HG02678 (cell line): ENCODE data around the gene MRPL55.

Experiments
- ATAC-seq: cut with Tn5 transposase; IDR thresholded peaks from one replicate; pipeline ENCODE4 v1.9.1; 2021; ENCODE audit warnings: mild to moderate bottlenecking, moderate library complexity; ENCODE audit not compliant: unreplicated experiment

The MRPL55 gene

DNA sequence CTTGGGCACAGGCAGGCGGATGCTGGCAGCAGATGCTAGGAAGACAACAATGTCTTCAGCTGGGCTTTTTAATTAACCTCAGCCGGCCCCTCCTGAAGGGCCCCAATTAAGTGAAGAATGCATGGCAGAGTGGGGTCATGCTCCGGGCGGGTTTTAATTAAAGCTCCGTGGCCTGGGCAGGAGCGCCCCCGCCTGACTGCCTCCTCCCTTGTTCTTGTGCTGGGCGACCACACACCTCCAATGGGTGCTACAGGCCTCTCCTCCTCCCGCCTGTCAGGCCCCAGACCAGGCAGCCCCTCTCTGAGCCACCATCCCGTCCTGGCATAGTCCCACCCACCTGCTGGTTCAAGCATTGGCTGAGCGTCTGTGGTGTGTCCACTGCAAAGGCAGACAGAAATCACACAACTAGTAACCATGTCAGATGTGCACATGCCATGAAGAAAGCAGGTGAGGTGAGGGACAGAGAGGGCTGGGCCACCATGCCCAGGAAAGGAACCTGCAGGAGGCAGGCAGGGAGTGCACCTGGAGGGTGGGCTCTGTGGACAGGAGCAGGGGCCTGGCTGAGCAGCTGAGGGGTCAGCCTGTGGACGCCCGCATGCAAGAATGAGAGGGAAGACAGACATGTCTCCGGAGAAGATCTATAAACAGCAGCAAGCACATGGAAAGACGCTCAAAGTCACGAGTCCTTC, 35.1 kb downstream of the MRPL55 start:
- no peak for ATAC-seq

DNA sequence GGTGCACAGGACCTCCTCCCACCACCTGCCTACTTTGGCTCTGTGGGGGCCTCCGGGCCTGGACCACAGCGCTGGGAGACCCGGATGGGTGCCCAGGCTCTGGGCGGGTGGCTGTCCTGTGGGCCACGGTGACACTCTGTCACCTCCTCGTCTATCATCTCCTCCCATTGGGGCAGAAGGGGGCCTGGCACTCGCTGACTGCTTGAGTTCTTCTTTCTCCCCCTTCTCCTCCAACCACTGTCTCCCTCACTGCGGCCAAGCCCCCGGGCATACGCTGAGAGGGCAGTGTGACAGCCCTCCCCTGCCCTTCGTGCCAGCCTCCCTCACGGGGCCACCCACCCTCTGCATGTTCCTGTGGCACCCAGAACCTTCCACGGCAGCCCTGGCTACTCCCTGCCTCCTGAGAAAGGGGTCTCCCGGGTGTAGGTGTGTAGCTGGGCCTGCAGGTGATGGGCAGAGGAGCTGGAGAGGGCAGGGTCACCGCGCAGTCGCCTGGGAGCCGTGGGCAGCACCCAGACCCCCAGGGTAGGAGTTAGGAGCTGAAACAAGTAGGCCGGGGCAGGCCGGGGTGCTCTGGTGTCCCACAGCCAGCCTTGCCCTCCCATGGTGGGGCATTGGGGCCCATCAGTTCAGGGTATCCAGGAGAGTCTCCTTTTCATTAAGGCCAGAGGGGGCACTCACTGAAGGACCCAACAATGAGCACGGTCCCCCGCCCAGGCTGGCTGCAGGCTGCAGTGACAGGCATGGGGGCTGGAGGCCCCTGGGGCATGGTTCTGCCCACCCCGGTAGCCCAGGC, 35.8 kb downstream of the MRPL55 start:
- no peak for ATAC-seq

DNA sequence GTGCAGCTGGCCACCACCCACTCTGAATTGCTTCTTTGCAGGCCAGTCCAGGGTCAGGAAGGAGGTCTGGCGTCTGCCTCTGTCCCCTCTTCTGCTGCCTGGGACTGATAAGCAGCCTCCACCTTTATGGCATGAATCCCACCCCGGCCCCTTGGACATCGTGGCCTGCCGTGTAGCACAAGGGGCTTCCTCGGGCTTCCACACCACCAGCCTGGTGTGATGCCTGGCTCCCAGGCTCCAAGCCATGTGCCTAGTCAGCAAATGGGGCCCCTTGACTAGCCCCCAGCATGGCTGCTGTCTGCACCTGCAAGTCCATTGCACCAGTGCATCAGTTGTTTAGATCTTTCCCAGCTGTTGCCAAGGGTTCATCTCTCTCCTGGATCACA, 36.4 kb downstream of the MRPL55 start:
- no peak for ATAC-seq

DNA sequence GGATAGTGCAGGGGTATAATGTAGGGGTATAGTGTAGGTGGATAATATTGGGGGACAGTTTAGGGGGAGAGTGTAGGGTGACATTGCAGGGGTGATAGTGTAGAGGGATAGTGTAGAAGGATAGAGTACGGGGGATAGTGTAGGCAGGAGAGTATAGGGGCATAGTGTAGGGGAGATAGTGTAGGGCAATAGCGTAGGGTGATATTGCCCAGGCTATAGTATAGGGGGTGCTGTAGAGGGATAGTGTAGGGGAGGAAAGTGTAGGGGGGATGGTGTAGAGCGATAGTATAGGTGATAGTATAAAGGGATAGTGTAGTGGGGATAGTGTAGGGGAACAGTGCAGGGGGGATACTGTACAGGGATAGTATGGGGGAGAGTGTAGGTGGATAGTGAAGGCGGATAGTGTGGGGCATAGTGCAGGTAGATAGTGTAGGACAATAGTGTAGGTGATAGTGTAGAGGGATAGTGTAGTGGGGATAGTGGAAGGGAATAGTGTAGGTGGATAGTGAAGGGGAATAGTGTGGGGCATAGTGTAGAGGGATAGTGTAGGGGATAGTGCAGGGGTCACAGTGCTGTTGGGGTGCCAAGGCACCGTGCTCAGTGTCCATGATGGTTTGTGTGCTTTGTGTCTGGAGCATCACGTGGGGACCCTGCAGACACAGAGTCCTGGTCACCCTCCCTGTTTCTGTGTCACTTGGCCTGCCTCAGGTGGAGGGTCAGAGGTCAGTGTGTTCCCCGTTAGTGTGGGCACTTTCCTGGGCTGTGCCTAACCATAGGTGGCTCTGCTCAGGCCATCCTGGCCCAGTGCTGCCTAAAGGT, 37.1 kb downstream of the MRPL55 start:
- no peak for ATAC-seq

DNA sequence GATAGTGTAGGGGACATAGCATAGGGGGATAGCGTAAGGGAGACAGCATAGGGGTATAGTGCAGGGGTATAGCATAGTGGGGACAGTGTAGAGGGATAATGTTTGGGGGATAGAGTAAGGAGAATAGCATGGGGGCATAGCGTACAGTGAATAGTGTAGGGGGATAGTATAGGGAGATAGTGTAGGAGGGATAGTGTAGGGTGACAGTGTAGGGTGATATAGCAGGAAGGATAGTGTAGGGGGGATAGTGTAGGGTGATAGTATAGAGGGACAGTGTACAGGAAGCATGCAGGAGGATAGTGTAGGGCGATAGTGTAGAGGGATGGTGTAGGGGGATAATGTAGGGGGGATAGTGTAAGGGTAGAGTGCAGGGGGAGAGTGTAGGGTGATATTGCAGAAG, 38.2 kb downstream of the MRPL55 start:
- no peak for ATAC-seq

DNA sequence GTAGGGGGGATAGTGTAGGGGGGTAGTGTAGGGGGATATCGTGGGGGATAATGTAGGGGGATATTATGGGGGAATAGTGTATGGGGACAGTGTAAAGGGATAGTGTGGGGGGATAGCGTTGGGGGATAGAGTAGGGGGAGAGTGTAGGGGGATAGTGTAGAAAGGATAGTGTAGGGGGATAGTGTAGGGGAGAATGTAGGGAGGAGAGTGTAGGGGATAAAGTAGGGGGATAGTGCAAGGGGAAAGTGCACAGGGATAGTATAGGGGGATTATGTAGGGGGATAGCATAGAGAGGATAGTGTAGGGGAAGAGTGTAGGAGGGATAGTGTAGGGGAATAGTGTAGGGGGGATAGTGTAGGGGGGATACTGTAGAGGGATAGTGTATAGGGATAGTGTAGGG, 38.9 kb downstream of the MRPL55 start:
- ATAC-seq: no peak

DNA sequence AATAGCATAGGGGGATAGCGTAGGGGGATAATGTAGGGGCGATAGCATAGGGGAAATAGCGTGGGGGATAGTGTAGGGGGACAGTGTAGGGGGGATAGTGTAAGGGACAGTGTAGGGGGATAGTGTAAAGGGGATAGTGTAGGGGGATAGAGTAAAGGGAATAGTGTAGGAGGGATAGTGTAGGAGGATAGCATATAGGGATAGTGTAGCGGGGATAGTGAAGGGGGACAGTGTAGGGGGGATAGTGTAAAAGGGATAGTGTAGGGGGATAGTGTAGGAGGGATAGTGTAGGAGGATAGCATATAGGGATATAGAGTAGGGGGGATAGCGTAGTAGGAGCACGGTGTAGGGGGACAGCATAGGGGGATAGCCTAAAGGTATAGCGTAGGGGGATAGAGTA, 40.7 kb downstream of the MRPL55 start:
- ATAC-seq: no peak

DNA sequence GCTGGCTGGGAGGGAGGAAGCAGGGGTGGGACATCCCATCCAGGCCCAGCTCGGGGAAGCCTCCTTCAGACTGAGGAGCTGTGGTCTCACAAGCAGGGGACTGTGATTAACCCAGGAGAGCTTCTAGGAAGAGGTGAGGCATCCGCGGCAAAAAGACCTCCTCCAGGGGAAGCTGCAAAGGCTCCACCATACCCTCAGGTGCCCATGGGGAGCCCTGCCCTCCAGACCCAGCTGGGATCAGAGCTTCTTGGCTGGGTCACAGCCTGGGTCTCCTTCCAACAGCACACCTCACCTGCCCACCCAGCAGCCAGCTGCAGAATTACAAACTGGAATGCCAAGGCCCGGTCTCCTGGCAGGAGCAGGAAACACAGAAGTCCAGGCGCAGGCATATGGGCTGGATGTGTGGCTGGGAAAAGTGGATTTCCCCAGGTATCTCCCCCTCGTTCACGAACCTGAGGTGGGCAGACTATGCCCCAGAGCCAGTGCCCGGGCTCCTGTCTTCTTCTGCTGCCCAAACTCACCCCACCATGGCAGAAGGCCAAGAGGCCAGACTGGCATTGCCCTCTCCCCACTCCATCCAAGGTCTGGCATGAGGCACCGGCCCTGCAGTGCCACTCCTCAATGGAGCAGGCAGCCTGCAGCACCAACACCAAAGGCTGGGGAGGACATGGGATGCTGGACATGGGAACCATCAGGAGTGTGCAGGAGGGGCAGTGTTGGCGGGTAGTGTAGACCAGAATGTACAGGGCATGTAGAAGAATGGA, 42.0 kb downstream of the MRPL55 start:
- ATAC-seq: no peak

DNA sequence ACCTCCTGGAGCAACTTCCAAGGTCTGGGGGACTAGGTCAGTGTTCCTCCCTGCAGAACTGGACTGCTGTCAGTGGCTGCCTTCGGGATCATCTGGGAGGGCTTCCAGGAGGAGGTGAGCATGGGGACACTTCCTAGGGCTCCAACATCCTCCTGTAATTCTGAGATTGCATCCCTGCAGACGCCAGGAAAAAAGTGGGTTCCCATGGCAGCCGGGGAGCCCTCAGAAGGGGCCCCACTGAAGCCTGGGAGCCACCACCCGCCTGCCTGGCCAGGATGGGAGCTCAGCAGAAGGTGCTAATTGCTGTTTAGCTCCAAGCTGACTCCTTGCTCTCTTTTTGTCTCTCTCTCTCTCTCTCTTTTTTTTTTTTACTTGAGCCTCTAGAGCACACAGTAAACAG, 42.7 kb downstream of the MRPL55 start:
- ATAC-seq: no peak

DNA sequence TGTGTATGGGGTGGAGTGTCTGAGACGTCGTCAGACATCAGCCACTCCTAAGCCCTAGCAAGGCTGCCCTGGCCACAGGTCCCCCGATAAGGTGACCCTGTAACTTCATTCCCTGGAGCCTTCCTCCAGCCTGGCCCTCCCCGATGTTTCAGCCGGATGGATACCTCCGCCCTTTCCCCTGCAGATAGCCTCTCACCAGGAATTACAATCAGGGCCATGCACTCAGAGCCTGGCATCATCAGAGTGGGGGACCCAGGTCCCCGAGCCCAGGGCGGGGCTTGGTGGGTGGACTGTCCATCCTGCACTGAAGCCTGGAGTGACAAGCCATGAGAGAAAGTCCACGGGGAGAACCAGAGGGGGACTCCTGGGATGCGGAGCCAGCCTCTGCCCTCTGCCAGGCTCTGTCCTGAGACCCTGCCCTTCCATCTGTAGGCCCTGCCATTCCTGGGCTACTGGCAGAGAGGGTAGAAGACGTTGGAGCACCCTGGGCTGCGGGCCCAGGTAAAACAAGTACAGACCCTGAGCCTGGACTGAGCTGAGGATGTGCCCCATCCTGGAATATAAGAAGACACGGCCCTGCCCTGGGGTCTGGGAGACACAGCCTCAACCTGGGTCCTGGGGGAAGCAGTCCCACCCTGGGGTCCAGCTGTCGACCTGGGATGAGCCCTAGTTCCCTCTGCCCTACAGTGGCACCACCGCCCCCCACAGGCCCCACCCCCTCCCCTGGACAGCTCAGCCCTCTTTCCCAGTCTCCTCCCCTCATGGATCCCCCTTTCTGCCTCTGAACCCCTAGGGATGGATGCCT, 43.4 kb downstream of the MRPL55 start:
- ATAC-seq: no peak

DNA sequence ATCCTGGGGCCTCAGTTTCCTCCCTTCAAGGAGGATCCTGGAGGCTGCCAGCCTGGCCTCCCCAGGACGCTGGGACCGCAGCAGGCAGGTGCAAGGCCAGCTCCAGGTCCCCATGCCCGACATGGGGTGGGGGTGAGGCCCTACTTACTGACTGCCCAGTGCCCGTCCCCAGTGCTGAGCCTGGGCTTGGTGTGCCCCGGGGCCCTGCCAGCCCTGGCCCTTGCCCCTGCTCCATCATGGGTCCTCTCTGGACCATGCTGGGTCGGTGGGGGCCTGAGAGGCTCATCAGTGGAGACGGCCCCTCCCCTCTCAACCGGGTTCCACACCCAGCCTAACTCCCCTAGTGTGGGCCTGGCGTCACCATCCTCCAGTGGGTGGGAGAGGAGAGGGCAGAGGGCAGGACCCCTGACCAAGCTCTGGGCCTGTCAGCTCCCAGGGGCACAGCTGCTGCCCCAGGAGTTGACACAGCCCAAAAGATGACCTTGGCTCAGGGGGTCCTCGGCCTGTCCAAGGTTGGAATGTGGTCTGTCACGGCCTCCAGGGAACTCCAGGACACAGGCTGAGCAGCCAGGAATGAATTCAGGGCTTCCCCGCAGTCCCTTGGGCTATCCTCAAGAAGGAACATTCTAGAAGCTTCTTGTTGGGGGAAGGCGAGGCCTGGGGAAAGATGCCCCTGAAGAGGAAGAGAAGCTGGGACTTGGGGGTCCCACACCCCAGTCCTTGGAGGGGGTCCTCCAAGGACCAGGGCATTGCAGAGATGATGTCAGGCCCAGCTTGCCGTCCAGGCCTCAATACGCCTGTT, 44.2 kb downstream of the MRPL55 start:
- no peak for ATAC-seq

DNA sequence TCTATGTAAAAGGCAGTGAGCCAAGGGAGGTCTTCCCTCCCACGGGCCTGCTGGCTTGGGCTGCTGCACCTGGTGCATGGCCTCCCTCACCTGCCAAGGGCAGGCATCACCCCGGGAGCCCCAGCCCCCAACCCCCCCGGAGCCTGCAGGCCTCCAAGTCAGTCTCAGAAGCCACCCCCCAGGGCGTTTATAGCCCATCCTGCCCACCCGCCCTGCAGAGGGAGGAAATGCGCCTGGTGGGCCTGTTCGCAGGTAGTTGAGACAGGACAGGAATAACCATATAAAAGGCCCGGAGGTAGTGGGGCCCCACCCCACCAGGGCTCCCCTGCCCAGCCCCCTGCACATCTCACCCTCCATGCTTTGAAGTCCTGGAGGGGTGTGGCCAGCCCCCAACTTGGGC, 44.8 kb downstream of the MRPL55 start:
- no peak for ATAC-seq

DNA sequence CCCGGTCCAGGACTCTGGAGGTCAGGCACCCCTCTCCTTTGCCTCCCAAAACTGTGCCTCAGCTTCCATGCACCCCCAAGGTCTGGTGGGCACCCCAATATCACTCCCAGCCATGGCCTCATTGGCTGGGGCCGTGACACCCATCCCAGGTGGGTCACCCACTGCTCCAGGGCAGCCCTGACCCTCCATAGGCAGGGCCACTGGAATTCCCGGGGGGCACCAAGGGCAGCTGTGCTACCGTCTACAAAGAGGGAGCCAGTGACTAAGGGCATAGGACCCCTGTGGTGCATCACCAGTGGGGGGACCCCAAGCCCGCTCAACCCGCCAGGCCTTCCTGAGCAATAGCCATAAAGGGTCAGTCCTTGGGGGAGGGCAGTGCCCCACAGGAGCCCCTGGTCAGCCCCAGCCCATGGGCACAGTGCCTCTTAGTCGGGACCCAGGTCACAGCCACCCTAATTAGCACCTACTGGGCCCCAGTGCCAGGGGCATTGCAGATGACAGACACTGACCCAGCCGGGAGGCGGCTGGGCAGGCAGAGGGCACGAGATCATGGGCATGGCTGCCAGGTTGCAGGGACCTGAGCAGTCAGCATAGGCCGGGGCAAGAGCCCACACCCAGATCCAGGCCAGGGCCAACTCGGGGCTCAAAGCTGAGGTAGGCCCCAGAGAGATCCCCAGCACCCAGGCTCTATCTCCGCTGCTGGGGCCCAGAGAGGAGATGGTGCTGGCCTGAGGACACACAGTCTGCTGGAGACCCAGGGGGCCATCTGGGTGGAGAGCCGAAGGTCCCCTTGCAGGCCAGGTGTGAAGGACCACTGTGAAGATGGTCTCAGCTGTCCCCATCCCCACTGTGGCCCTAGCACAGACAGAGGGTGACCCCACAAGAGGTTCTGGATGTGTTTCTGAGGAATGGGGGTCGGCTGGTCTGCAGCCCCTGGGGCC, 45.6 kb downstream of the MRPL55 start:
- no peak for ATAC-seq

DNA sequence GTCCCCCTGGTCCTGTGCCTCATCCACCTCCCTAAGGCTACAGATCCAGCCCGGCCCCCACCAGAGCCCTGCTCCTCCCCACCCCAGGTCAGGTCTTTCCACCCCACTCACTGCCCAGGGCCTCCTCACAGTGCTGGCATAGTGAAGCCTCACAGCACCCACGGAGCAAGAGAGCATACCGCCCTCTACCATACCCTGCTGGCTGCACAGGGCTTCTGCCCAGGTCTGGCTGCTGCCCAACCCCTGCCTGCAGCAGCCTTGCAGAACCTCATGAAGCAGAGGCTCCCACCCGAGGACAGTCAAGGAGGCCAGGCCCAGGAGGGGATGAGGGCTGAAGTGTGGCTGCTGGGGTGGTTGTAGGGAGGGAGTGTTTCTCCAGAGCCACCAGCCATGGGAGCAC, 46.3 kb downstream of the MRPL55 start:
- no peak for ATAC-seq

DNA sequence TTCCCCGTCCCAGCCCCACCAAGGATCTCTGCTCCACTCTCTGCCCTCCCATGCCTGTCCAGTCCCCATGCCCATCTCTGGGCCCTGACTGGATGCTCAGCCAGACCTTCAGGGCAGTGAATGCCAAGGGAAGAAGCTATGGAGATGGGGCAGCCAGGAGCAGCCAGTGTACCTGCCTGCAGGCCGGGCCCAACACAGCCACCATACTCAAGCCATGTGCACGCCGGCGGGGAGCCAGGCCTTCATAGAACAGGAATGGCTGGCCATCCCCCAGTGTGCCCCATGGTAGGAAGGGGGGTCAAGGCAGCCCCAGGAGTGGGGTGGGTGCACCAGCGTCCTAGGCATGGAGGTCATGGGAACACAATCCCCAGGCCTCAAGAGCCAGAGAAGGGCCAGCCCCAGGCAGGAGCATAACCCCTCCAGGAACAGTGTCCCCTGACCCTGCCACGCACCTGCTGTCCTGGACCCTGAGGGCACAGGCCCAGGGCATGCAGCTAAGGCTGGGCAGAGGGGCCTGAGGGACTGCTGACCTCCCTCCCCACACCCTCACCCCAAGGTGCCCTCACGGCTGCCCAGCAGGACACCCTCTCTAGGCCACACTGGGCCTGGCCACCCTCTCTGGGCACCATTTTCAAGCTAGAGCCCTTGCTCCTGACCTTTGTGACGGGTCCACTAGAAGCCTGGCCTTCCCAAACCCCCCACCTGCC, 46.9 kb downstream of the MRPL55 start:
- no peak for ATAC-seq

DNA sequence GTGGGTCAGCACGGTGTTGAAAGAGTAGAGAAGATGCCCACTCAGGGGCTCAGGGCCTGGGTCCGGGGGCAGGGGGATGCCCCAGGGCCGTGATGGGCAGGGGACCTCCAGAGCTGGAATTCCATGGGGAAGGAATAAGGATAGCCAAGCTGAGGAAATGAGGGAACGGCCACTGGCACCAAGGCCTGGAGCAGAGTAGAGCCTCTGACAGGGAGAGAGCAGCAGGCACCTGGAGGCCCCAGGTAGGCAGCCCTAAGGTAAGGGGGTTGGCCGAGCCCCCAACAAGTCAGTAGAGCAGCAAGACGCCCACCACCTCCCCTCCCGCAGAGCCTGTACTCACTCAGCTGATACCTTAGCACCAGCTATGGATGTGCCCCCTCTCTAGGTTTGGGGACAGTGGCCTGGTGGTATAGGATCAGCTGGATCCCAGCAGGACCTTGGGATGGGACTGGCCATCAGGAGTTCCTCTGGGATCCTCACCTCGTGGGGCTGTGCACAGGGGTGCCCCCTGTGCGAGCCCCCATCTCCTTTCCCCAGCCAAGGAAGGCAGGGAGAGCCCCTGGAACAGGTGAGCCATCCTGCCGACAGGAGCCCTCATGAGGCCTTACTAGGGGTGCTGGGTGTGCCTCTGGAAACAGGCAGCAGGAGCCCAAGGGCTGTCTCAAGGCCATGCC, 47.6 kb downstream of the MRPL55 start:
- ATAC-seq: no peak
